Kidney glomerular epithelial cell (primary cell): ENCODE results near the gene TFF3.

Source experiments
- DNase-seq: peaks from one replicate; lab custom pipeline; 2025; lab: John Stamatoyannopoulos, UW

The TFF3 gene

GRCh38 chr21:42266971-42267556 is 48.1 kb downstream of the TFF3 start:
- no peak for DNase-seq

- DNase-seq: no peak
Observed at GRCh38 chr21:42265231-42265812, 49.9 kb downstream of the TFF3 start.

GRCh38 chr21:42264245-42265195 is 50.7 kb downstream of the TFF3 start:
- DNase-seq: no peak

- no peak for DNase-seq
Observed at GRCh38 chr21:42263591-42264131, 51.5 kb downstream of the TFF3 start.

DNA sequence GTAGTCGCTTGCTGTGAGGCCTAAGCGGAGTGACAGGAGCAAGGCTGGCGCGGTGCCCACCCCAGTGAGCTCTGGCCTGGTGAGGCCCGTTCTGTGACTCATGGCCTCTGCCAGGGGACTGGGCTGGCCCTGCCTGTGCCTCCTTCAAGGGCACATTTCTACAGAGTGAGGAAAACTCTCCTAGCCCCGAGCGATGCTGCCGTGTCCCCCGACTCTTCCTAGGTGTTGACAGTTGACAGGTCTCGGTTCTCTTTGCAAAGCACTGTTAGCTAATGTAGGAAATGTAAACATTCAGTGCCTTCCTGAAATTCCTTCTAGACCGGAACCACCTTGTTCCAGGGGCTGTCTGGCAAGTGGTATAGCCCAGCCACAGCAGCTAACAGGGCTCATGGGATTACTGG is 52.4 kb downstream of the TFF3 start:
- peak; percentile 13 for DNase-seq

GRCh38 chr21:42261829-42262200 is 53.4 kb downstream of the TFF3 start:
- DNase-seq: no peak
